Sigmoid colon (tissue), 4 donors: ENCODE data around the gene NEIL1.

Experiments used
- CTCF ChIP-seq, 4 experiments: fragments of 450-650 bp in 3 of 4; fragments of 200-600 bp in 1 of 4; IDR thresholded peaks; one replicate each; pipeline ENCODE4 v1.5.1; 2016 to 2019; ENCODE audit warnings: antibody characterized with exemption in 4 of 4, mild to moderate bottlenecking in 3 of 4, moderate library complexity in 2 of 4
- EP300 ChIP-seq, 4 donors: sonication (generic); formaldehyde crosslinking; IDR thresholded peaks; one replicate each; pipeline ENCODE4 v1.6.1; 2017; ENCODE audit warnings: antibody characterized with exemption in 4 of 4
- POLR2A ChIP-seq, 2 donors: fragments of 450-650 bp; IDR thresholded peaks; one replicate each; pipeline ENCODE4 v1.6.1; 2016; ENCODE audit warnings: antibody characterized with exemption in 2 of 2, mild to moderate bottlenecking in 2 of 2, moderate library complexity in 2 of 2
- POLR2AphosphoS5 ChIP-seq, 4 donors: sonication (generic); formaldehyde crosslinking; IDR thresholded peaks; one replicate each; pipeline ENCODE4 v1.6.1; 2017; ENCODE audit warnings: antibody characterized with exemption in 4 of 4

GRCh38 chr15:75339531-75340240 is 7.2 kb upstream of the NEIL1 start:
- TF ChIP-seq POLR2AphosphoS5 (IDR thresholded peaks at IDR 0.05), result no peak
- no peak for TF ChIP-seq CTCF (IDR thresholded peaks at IDR 0.05)
- TF ChIP-seq EP300 (IDR thresholded peaks at IDR 0.05), result no peak
- no peak for TF ChIP-seq POLR2A (IDR thresholded peaks at IDR 0.05)
